Stimulated activated naive B cell treated with anti-CD40 and anti-IgM and Interleukin-4, amounts not matched to agents 10 μg/mL and 1 μg/mL and 100 μg/mL, for 72 hours (primary cell): ENCODE data around the gene TREM1.

Experiments
- ATAC-seq, 2 donors: fragments of 150-1000 bp; cut with Tn5 transposase; replicated peaks; 2 replicates each; pipeline ENCODE4 v1.10.0; 2021; ENCODE audit warnings: moderate library complexity in 1 of 2
- DNase-seq: peaks from one replicate; pipeline ENCODE4 v3.0.0; 2021
- H3K27ac Mint-ChIP-seq: one replicate; pipeline ENCODE4 v1.8.0; 2022; ENCODE audit warnings: mild to moderate bottlenecking, mixed read lengths
- H3K27me3 Mint-ChIP-seq, 2 donors: one replicate each; pipeline ENCODE4 v1.8.0; 2022; ENCODE audit warnings: mixed read lengths in 2 of 2
- H3K36me3 Mint-ChIP-seq, 2 donors: one replicate each; pipeline ENCODE4 v1.8.0; 2022; ENCODE audit warnings: mixed read lengths in 2 of 2, mild to moderate bottlenecking in 1 of 2
- H3K4me1 Mint-ChIP-seq, 2 donors: one replicate each; pipeline ENCODE4 v1.8.0; 2022; ENCODE audit warnings: mixed read lengths in 2 of 2, mild to moderate bottlenecking in 1 of 2
- H3K4me3 Mint-ChIP-seq, 2 donors: one replicate each; pipeline ENCODE4 v1.8.0; 2022; ENCODE audit warnings: mild to moderate bottlenecking in 2 of 2, mixed read lengths in 2 of 2, moderate library complexity in 1 of 2
- H3K9me3 Mint-ChIP-seq, 2 donors: one replicate each; pipeline ENCODE4 v1.8.0; 2022; ENCODE audit warnings: mixed read lengths in 2 of 2, mild to moderate bottlenecking in 1 of 2

The TREM1 gene

GRCh38 chr6:41232667-41233066 lies 53.8 kb downstream of the TREM1 start:
- Mint-ChIP-seq H3K4me1 (peaks cover 13 to 36% of the 10 kb centered on the region in 2 donors), H3K27ac (no peak overlapping the region), H3K9me3 (no peaks in the 10 kb centered on the region), H3K36me3 (no peaks in the 10 kb centered on the region), H3K4me3 (no peak overlapping the region), H3K27me3 (peaks cover 2 to 11% of the 10 kb centered on the region in 2 donors)
- ATAC-seq: no peak
- DNase-seq: no peak

GRCh38 chr6:41231246-41231645 lies 55.2 kb downstream of the TREM1 start:
- H3K4me1 Mint-ChIP-seq: peaks cover 15 to 35% of the 10 kb centered on the region in 2 donors
- DNase-seq: no peak
- no peaks in the 10 kb centered on the region for H3K9me3 Mint-ChIP-seq
- no peak overlapping the region for H3K27ac Mint-ChIP-seq
- H3K27me3 Mint-ChIP-seq: peaks cover 5% of the 10 kb centered on the region in 2 donors
- no peak overlapping the region for H3K4me3 Mint-ChIP-seq
- H3K36me3 Mint-ChIP-seq: no peaks in the 10 kb centered on the region
- ATAC-seq: no peak

- H3K9me3 Mint-ChIP-seq: no peaks in the 10 kb centered on the region
- H3K27ac Mint-ChIP-seq: no peak overlapping the region
- H3K4me1 Mint-ChIP-seq: peaks cover 13 to 26% of the 10 kb centered on the region in 2 donors
- peaks cover 5% of the 10 kb centered on the region in 2 donors for H3K27me3 Mint-ChIP-seq
- H3K36me3 Mint-ChIP-seq: no peaks in the 10 kb centered on the region
- no peak overlapping the region for H3K4me3 Mint-ChIP-seq
- no peak for ATAC-seq
- DNase-seq: no peak
Observed at GRCh38 chr6:41229721-41230120, 56.8 kb downstream of the TREM1 start.

- H3K36me3 Mint-ChIP-seq: no peaks in the 10 kb centered on the region
- peak overlapping the region; percentile 92 for H3K27ac Mint-ChIP-seq
- H3K4me3 Mint-ChIP-seq: peak overlapping the region; percentile 81 to 86
- H3K9me3 Mint-ChIP-seq: no peaks in the 10 kb centered on the region
- ATAC-seq (peak; percentile 58 to 59), DNase-seq (no peak)
- H3K27me3 Mint-ChIP-seq: peaks cover 5% of the 10 kb centered on the region in 2 donors
- H3K4me1 Mint-ChIP-seq: peaks cover 18 to 33% of the 10 kb centered on the region in 2 donors
Observed at GRCh38 chr6:41228616-41229015, 57.9 kb downstream of the TREM1 start.

- Mint-ChIP-seq H3K27ac (peak within 1 kb of the TSS; percentile 92), H3K4me1 (peaks cover 18 to 33% of the 10 kb centered on the region in 2 donors), H3K9me3 (no peaks in the 10 kb centered on the region), H3K4me3 (peak within 1 kb of the TSS; percentile 81 to 86), H3K36me3 (no peaks in the 10 kb centered on the region), H3K27me3 (peaks cover 5% of the 10 kb centered on the region in 2 donors)
- ATAC-seq: peak; percentile 86 to 88
- DNase-seq: no peak
Observed at GRCh38 chr6:41228096-41228495, 58.4 kb downstream of the TREM1 start, which contains the start of gene TREML4. Gene TREML4 (plus strand): TSS chr6:41228349. CDS start chr6:41228428, 79 bp downstream.

- H3K9me3 Mint-ChIP-seq: no peaks in the 10 kb centered on the region
- no peak for ATAC-seq
- H3K36me3 Mint-ChIP-seq: no peaks in the 10 kb centered on the region
- H3K4me3 Mint-ChIP-seq: no peak overlapping the region
- H3K27ac Mint-ChIP-seq: no peak overlapping the region
- H3K27me3 Mint-ChIP-seq: peaks cover 5% of the 10 kb centered on the region in 2 donors
- no peak for DNase-seq
- peaks cover 22 to 45% of the 10 kb centered on the region in 2 donors for H3K4me1 Mint-ChIP-seq
Observed at GRCh38 chr6:41226752-41227151, 59.7 kb downstream of the TREM1 start.

- Mint-ChIP-seq H3K27ac (no peak overlapping the region), H3K4me3 (no peak overlapping the region), H3K9me3 (no peaks in the 10 kb centered on the region), H3K27me3 (peaks cover 5% of the 10 kb centered on the region in 2 donors), H3K36me3 (no peaks in the 10 kb centered on the region), H3K4me1 (peaks cover 22 to 47% of the 10 kb centered on the region in 2 donors)
- ATAC-seq (no peak), DNase-seq (no peak)
Observed at GRCh38 chr6:41224800-41225199, 61.7 kb downstream of the TREM1 start.
